ENCODE results near the gene DAG1. TPM values are rescaled to one million over a fixed set of nuclear protein-coding genes. Genes with fewer than 3 reads are reported as not detected.
A peak's percentile ranks its signal among the peaks of the same experiment; 100 is the strongest.

The DAG1 gene
- polyA plus RNA-seq, 1 donor (not counting 4 experiments of a cell fraction or from before 2014, with no cell fraction given): 22.0 TPM

- Histone ChIP-seq H3K4me3 (ENCODE audit: control insufficient read depth in 2 of 3, extremely low read depth in 1 of 3, insufficient read depth in 2 of 3, low read depth in 1 of 3, low read length in 3 of 3) (peak overlapping the region in 2 of 3 experiments; percentile 75 to 78), H3K27me3 (ENCODE audit: control insufficient read depth, extremely low read depth, insufficient read depth, low read length) (peaks cover 23% of the 10 kb centered on the region), H3K9ac (ENCODE audit: control insufficient read depth, extremely low read depth, insufficient read depth, low read length) (peak overlapping the region; percentile 72), H3K36me3 (ENCODE audit: control insufficient read depth in 2 of 2, extremely low read depth in 1 of 2, insufficient read depth in 2 of 2, low read length in 2 of 2) (no peaks in the 10 kb centered on the region), H2AFZ (ENCODE audit: control insufficient read depth, low read length) (no peak overlapping the region), H3K9me1 (ENCODE audit: control insufficient read depth, extremely low read depth, insufficient read depth, low read length) (no peaks in the 10 kb centered on the region), H3K9me3 (ENCODE audit: control insufficient read depth, low read depth, low read length) (no peaks in the 10 kb centered on the region), H4K20me1 (ENCODE audit: control insufficient read depth, extremely low read depth, insufficient read depth, low read length) (no peaks in the 10 kb centered on the region), H3K4me1 (ENCODE audit: control insufficient read depth, extremely low read depth, insufficient read depth, low read length) (peaks cover 11% of the 10 kb centered on the region), H3K27ac (ENCODE audit: control insufficient read depth, insufficient read depth, low read length) (no peak overlapping the region), H3K79me2 (ENCODE audit: control insufficient read depth, insufficient read depth, low read length) (no peaks in the 10 kb centered on the region), H3K4me2 (ENCODE audit: control insufficient read depth, extremely low read depth, insufficient read depth, low read depth, low read length) (peak overlapping the region; percentile 94)
- dilution Hi-C loops (cut with MboI; ENCODE audit: extremely low pct_ligation_motif_present, low sequenced_read_pairs): loop anchor here (25.0 kb wide), 1 partner anchor 109 kb away; the partner anchor contains the start of gene APEH
- no peak for DNase-seq (ENCODE audit: low read depth, low spot score)
- TF ChIP-seq, protein P1, sequence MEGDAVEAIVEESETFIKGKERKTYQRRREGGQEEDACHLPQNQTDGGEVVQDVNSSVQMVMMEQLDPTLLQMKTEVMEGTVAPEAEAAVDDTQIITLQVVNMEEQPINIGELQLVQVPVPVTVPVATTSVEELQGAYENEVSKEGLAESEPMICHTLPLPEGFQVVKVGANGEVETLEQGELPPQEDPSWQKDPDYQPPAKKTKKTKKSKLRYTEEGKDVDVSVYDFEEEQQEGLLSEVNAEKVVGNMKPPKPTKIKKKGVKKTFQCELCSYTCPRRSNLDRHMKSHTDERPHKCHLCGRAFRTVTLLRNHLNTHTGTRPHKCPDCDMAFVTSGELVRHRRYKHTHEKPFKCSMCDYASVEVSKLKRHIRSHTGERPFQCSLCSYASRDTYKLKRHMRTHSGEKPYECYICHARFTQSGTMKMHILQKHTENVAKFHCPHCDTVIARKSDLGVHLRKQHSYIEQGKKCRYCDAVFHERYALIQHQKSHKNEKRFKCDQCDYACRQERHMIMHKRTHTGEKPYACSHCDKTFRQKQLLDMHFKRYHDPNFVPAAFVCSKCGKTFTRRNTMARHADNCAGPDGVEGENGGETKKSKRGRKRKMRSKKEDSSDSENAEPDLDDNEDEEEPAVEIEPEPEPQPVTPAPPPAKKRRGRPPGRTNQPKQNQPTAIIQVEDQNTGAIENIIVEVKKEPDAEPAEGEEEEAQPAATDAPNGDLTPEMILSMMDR (optimal IDR thresholded peaks at IDR 0.05 in 1 of 3, IDR thresholded peaks at IDR 0.05 in 1 of 3, conservative IDR thresholded peaks at IDR 0.05 in 1 of 3; ENCODE audit: extremely low read depth in 1 of 3, insufficient read depth in 2 of 3, low read length in 3 of 3): no peak
- no peak for TF ChIP-seq EZH2 (IDR thresholded peaks at IDR 0.05; ENCODE audit: low read length)
- FAIRE-seq: no peak
Observed at GRCh38 chr3:49553324-49553691, 83.2 kb downstream of the DAG1 start.

GRCh38 chr3:49553692-49554632 lies 83.9 kb downstream of the DAG1 start, which contains the start of gene BSN:
Gene BSN (plus strand): TSS chr3:49554477. CDS start chr3:49554603, 126 bp downstream.
- Histone ChIP-seq H4K20me1 (ENCODE audit: control insufficient read depth, extremely low read depth, insufficient read depth, low read length) (no peaks in the 10 kb centered on the region), H3K27me3 (ENCODE audit: control insufficient read depth, extremely low read depth, insufficient read depth, low read length) (peaks cover 24% of the 10 kb centered on the region), H3K4me1 (ENCODE audit: control insufficient read depth, extremely low read depth, insufficient read depth, low read length) (peaks cover 11% of the 10 kb centered on the region), H3K9ac (ENCODE audit: control insufficient read depth, extremely low read depth, insufficient read depth, low read length) (peak within 1 kb of the TSS; percentile 72), H3K27ac (ENCODE audit: control insufficient read depth, insufficient read depth, low read length) (peak within 1 kb of the TSS; percentile 24), H3K79me2 (ENCODE audit: control insufficient read depth, insufficient read depth, low read length) (no peaks in the 10 kb centered on the region), H3K4me3 (ENCODE audit: control insufficient read depth in 2 of 3, extremely low read depth in 1 of 3, insufficient read depth in 2 of 3, low read depth in 1 of 3, low read length in 3 of 3) (peak within 1 kb of the TSS; percentile 41 to 78 (median 75)), H3K9me1 (ENCODE audit: control insufficient read depth, extremely low read depth, insufficient read depth, low read length) (no peaks in the 10 kb centered on the region), H3K36me3 (ENCODE audit: control insufficient read depth in 2 of 2, extremely low read depth in 1 of 2, insufficient read depth in 2 of 2, low read length in 2 of 2) (no peaks in the 10 kb centered on the region), H3K4me2 (ENCODE audit: control insufficient read depth, extremely low read depth, insufficient read depth, low read depth, low read length) (peak within 1 kb of the TSS; percentile 94), H2AFZ (ENCODE audit: control insufficient read depth, low read length) (peak within 1 kb of the TSS; percentile 85), H3K9me3 (ENCODE audit: control insufficient read depth, low read depth, low read length) (no peaks in the 10 kb centered on the region)
- DNase-seq (ENCODE audit: low read depth, low spot score) (peak; percentile 26), FAIRE-seq (no peak)
- no peak for TF ChIP-seq EZH2 (IDR thresholded peaks at IDR 0.05; ENCODE audit: low read length)
- TF ChIP-seq, protein P1 (optimal IDR thresholded peaks at IDR 0.05 in 1 of 3, IDR thresholded peaks at IDR 0.05 in 1 of 3, conservative IDR thresholded peaks at IDR 0.05 in 1 of 3; ENCODE audit: extremely low read depth in 1 of 3, insufficient read depth in 2 of 3, low read length in 3 of 3): no peak
- dilution Hi-C loops (cut with MboI; ENCODE audit: extremely low pct_ligation_motif_present, low sequenced_read_pairs): loop anchor here (25.0 kb wide), 1 partner anchor 108 kb away; the partner anchor contains the start of gene APEH

Data from keratinocyte (primary cell).